ENCODE measurements around the gene CCL24. TPM values are rescaled to one million over a fixed set of nuclear protein-coding genes. Genes with fewer than 3 reads are reported as not detected.

The CCL24 gene
- polyA plus RNA-seq, 3 donors: 1.2 TPM; not detected in 2

- no peak overlapping the region for H3K4me3 Mint-ChIP-seq
- no peak for TF ChIP-seq CTCF (IDR thresholded peaks at IDR 0.05)
- Histone ChIP-seq H3K4me1 (ENCODE audit: control insufficient read depth in 1 of 2, insufficient read depth in 2 of 2, low read length in 2 of 2) (peaks cover 35 to 48% of the 10 kb centered on the region in 2 donors), H3K27me3 (ENCODE audit: control insufficient read depth in 2 of 2, insufficient read depth in 2 of 2, low read length in 2 of 2) (peaks cover 0 to 7% of the 10 kb centered on the region in 2 donors), H3K9ac (ENCODE audit: insufficient read depth, low read length, poor library complexity, severe bottlenecking) (no peak overlapping the region), H3K36me3 (replicated peaks in 1 of 2; ENCODE audit: control insufficient read depth in 1 of 2, insufficient read depth in 2 of 2, low read length in 2 of 2) (no peaks in the 10 kb centered on the region), H3K79me2 (ENCODE audit: insufficient read depth, low read length) (no peaks in the 10 kb centered on the region), H3K9me3 (replicated peaks in 1 of 2; ENCODE audit: control insufficient read depth in 1 of 2, insufficient read depth in 1 of 2, low read length in 2 of 2) (no peaks in the 10 kb centered on the region), H4K20me1 (ENCODE audit: insufficient read depth, low read length) (no peaks in the 10 kb centered on the region), H3K27ac (ENCODE audit: low read depth in 1 of 2, low read length in 2 of 2) (no peak overlapping the region), H3K4me2 (replicated peaks; ENCODE audit: extremely low read depth, low read length, poor library complexity, severe bottlenecking) (no peak overlapping the region), H3K4me3 (replicated peaks in 1 of 3; ENCODE audit: low read depth in 2 of 3, low read length in 3 of 3) (no peak overlapping the region), H2AFZ (ENCODE audit: insufficient read depth, low read depth, low read length, poor library complexity, severe bottlenecking) (no peak overlapping the region)
- H3K27me3 Mint-ChIP-seq (ENCODE audit: low read depth in 3 of 3): peaks cover 18 to 27% (median 19%) of the 10 kb centered on the region in 3 donors
- intact Hi-C loops (cut with micrococcal nuclease): loop anchor here in 1 of 2 donors (10.0 kb wide), 1 partner anchor 48 kb away; no protein-coding TSS in a partner anchor
- peak; percentile 26 to 53 (median 53) for DNase-seq
- H3K27ac Mint-ChIP-seq: peak overlapping the region in 4 of 7 donors; percentile 1 to 72 (median 65)
- H3K36me3 Mint-ChIP-seq: no peaks in the 10 kb centered on the region
- H3K9me3 Mint-ChIP-seq: peaks cover 0 to 12% (median 3%) of the 10 kb centered on the region in 7 donors
- peaks cover 39% of the 10 kb centered on the region for H3K4me1 Mint-ChIP-seq
- 24% methylated on average over 2 of the region's 6 CpGs for WGBS (ENCODE audit: insufficient coverage)
These were observed 3.5 kb upstream of the CCL24 start for GRCh38 chr7:75817116-75817515.

GRCh38 chr7:75815418-75816064, 1.9 kb upstream of the CCL24 start:
- H3K36me3 Mint-ChIP-seq: no peaks in the 10 kb centered on the region
- peaks cover 15 to 23% (median 19%) of the 10 kb centered on the region in 3 donors for H3K27me3 Mint-ChIP-seq (ENCODE audit: low read depth in 3 of 3)
- H2AFZ ChIP-seq (ENCODE audit: insufficient read depth, low read depth, low read length, poor library complexity, severe bottlenecking): no peak overlapping the region
- H3K9me3 Mint-ChIP-seq: peaks cover 0 to 7% (median under 1%) of the 10 kb centered on the region in 7 donors
- H3K4me1 Mint-ChIP-seq: peaks cover 37% of the 10 kb centered on the region
- no peaks in the 10 kb centered on the region for H3K79me2 ChIP-seq (ENCODE audit: insufficient read depth, low read length)
- H3K36me3 ChIP-seq (replicated peaks in 1 of 2; ENCODE audit: control insufficient read depth in 1 of 2, insufficient read depth in 2 of 2, low read length in 2 of 2): no peaks in the 10 kb centered on the region
- 83% methylated on average over 4 of the region's 10 CpGs for WGBS (ENCODE audit: insufficient coverage)
- no peak for TF ChIP-seq CTCF (IDR thresholded peaks at IDR 0.05)
- intact Hi-C loops (cut with micrococcal nuclease): loop anchor here in 1 of 2 donors (10.0 kb wide), 1 partner anchor 49 kb away; no protein-coding TSS in a partner anchor
- peak overlapping the region in 1 of 7 donors; percentile 3 for H3K27ac Mint-ChIP-seq
- no peak for DNase-seq
- H3K4me3 Mint-ChIP-seq: no peak overlapping the region
- no peak overlapping the region for H3K4me3 ChIP-seq (replicated peaks in 1 of 3; ENCODE audit: low read depth in 2 of 3, low read length in 3 of 3)
- H3K27ac ChIP-seq (ENCODE audit: low read depth in 1 of 2, low read length in 2 of 2): no peak overlapping the region
- H3K4me2 ChIP-seq (replicated peaks; ENCODE audit: extremely low read depth, low read length, poor library complexity, severe bottlenecking): no peak overlapping the region
- peaks cover 35 to 48% of the 10 kb centered on the region in 2 donors for H3K4me1 ChIP-seq (ENCODE audit: control insufficient read depth in 1 of 2, insufficient read depth in 2 of 2, low read length in 2 of 2)
- no peaks in the 10 kb centered on the region for H4K20me1 ChIP-seq (ENCODE audit: insufficient read depth, low read length)
- H3K9ac ChIP-seq (ENCODE audit: insufficient read depth, low read length, poor library complexity, severe bottlenecking): no peak overlapping the region
- peaks cover 0 to 7% of the 10 kb centered on the region in 2 donors for H3K27me3 ChIP-seq (ENCODE audit: control insufficient read depth in 2 of 2, insufficient read depth in 2 of 2, low read length in 2 of 2)
- no peaks in the 10 kb centered on the region for H3K9me3 ChIP-seq (replicated peaks in 1 of 2; ENCODE audit: control insufficient read depth in 1 of 2, insufficient read depth in 1 of 2, low read length in 2 of 2)

All from CD14-positive monocyte (primary cell).